Measurements from ENCODE around the gene MPHOSPH9. TPM values are rescaled to one million over a fixed set of nuclear protein-coding genes. Genes with fewer than 3 reads are reported as not detected.
A peak's percentile ranks its signal among the peaks of the same experiment; 100 is the strongest.
"Not testable (repeated sequence)": the region's sequence is repeated elsewhere in the genome, so short reads cannot be mapped to it uniquely, and the experiment has no call there.

The MPHOSPH9 gene
- total RNA-seq, 1 donor from 2014 or later: 89.9 TPM

GRCh38 chr12:123250471-123251383 lies 17.8 kb upstream of the MPHOSPH9 start:
- H3K9me3 Mint-ChIP-seq: no peaks in the 10 kb centered on the region
- no peaks in the 10 kb centered on the region for H3K27me3 Mint-ChIP-seq (ENCODE audit: insufficient read depth)
- peaks cover 37% of the 10 kb centered on the region for H3K36me3 Mint-ChIP-seq (ENCODE audit: low read depth)
- peaks cover 31% of the 10 kb centered on the region for H3K4me1 Mint-ChIP-seq (ENCODE audit: low read depth)
- H3K4me3 Mint-ChIP-seq: no peak overlapping the region
- H3K27ac Mint-ChIP-seq: peak overlapping the region; percentile 80
- intact Hi-C loops (cut with micrococcal nuclease): no loop called here
- DNase-seq (ENCODE audit: low spot score): no peak

GRCh38 chr12:123248996-123249741 lies 16.2 kb upstream of the MPHOSPH9 start:
- H3K9me3 Mint-ChIP-seq; H3K27ac Mint-ChIP-seq; H3K4me3 Mint-ChIP-seq; DNase-seq (ENCODE audit: low spot score); intact Hi-C loops (cut with micrococcal nuclease); H3K27me3 Mint-ChIP-seq (ENCODE audit: insufficient read depth): not testable (repeated sequence)
- H3K4me1 Mint-ChIP-seq (ENCODE audit: low read depth): peaks cover 31% of the 10 kb centered on the region
- peaks cover 37% of the 10 kb centered on the region for H3K36me3 Mint-ChIP-seq (ENCODE audit: low read depth)

- H3K9me3 Mint-ChIP-seq; intact Hi-C loops (cut with micrococcal nuclease); DNase-seq (ENCODE audit: low spot score); H3K4me3 Mint-ChIP-seq; H3K27me3 Mint-ChIP-seq (ENCODE audit: insufficient read depth): not testable (repeated sequence)
- H3K27ac Mint-ChIP-seq: peak overlapping the region; percentile 9
- H3K36me3 Mint-ChIP-seq (ENCODE audit: low read depth): peaks cover 29% of the 10 kb centered on the region
- peaks cover 31% of the 10 kb centered on the region for H3K4me1 Mint-ChIP-seq (ENCODE audit: low read depth)
These were observed 15.2 kb upstream of the MPHOSPH9 start for GRCh38 chr12:123248129-123248528.

- Mint-ChIP-seq H3K4me1 (ENCODE audit: low read depth) (peaks cover 40% of the 10 kb centered on the region), H3K9me3 (no peaks in the 10 kb centered on the region), H3K27ac (no peak overlapping the region), H3K27me3 (ENCODE audit: insufficient read depth) (no peaks in the 10 kb centered on the region), H3K36me3 (ENCODE audit: low read depth) (peaks cover 37% of the 10 kb centered on the region), H3K4me3 (no peak overlapping the region)
- intact Hi-C loops (cut with micrococcal nuclease): no loop called here
- DNase-seq (ENCODE audit: low spot score): no peak
These were observed 12.7 kb upstream of the MPHOSPH9 start for GRCh38 chr12:123245678-123246077.

GRCh38 chr12:123243671-123244262 lies 10.8 kb upstream of the MPHOSPH9 start:
- H3K4me1 Mint-ChIP-seq (ENCODE audit: low read depth): peaks cover 37% of the 10 kb centered on the region

GRCh38 chr12:123242116-123242904 lies 9.4 kb upstream of the MPHOSPH9 start:
- peaks cover 43% of the 10 kb centered on the region for H3K4me1 Mint-ChIP-seq (ENCODE audit: low read depth)
- no peak for DNase-seq (ENCODE audit: low spot score)
- intact Hi-C loops (cut with micrococcal nuclease): no loop called here
- peaks cover 30% of the 10 kb centered on the region for H3K36me3 Mint-ChIP-seq (ENCODE audit: low read depth)
- no peak overlapping the region for H3K4me3 Mint-ChIP-seq
- peak overlapping the region; percentile 79 for H3K27ac Mint-ChIP-seq
- H3K9me3 Mint-ChIP-seq: no peaks in the 10 kb centered on the region
- H3K27me3 Mint-ChIP-seq (ENCODE audit: insufficient read depth): no peaks in the 10 kb centered on the region

More at GRCh38 chr12:123243671-123244262, 10.8 kb upstream of the MPHOSPH9 start:
- no peak for DNase-seq (ENCODE audit: low spot score)
- H3K27ac Mint-ChIP-seq: peak overlapping the region; percentile 74
- no peaks in the 10 kb centered on the region for H3K27me3 Mint-ChIP-seq (ENCODE audit: insufficient read depth)
- H3K9me3 Mint-ChIP-seq: no peaks in the 10 kb centered on the region
- intact Hi-C loops (cut with micrococcal nuclease): no loop called here
- peaks cover 31% of the 10 kb centered on the region for H3K36me3 Mint-ChIP-seq (ENCODE audit: low read depth)
- no peak overlapping the region for H3K4me3 Mint-ChIP-seq

- DNase-seq (ENCODE audit: low spot score): no peak
- Mint-ChIP-seq H3K27ac (no peak overlapping the region), H3K4me1 (ENCODE audit: low read depth) (peaks cover 47% of the 10 kb centered on the region), H3K27me3 (ENCODE audit: insufficient read depth) (no peaks in the 10 kb centered on the region), H3K9me3 (no peaks in the 10 kb centered on the region), H3K4me3 (no peak overlapping the region), H3K36me3 (ENCODE audit: low read depth) (peaks cover 24% of the 10 kb centered on the region)
- intact Hi-C loops (cut with micrococcal nuclease): loop anchor here (1.0 to 10.0 kb wide), 8 partner anchors 39 to 1154 kb away; partner anchors contain the start of genes DIABLO, KNTC1, OGFOD2 and PITPNM2
These were observed 6.0 kb upstream of the MPHOSPH9 start for GRCh38 chr12:123238961-123239360.

- intact Hi-C loops (cut with micrococcal nuclease): loop anchor here (1.0 to 10.0 kb wide), 8 partner anchors 38 to 1154 kb away; partner anchors contain the start of genes DIABLO, KNTC1, OGFOD2 and PITPNM2
- peak overlapping the region; percentile 86 for H3K27ac Mint-ChIP-seq
- peak overlapping the region; percentile 65 for H3K4me3 Mint-ChIP-seq
- H3K9me3 Mint-ChIP-seq: no peaks in the 10 kb centered on the region
- peaks cover 27% of the 10 kb centered on the region for H3K36me3 Mint-ChIP-seq (ENCODE audit: low read depth)
- DNase-seq (ENCODE audit: low spot score): no peak
- H3K27me3 Mint-ChIP-seq (ENCODE audit: insufficient read depth): peaks cover under 1% of the 10 kb centered on the region
- H3K4me1 Mint-ChIP-seq (ENCODE audit: low read depth): peaks cover 52% of the 10 kb centered on the region
These were observed 5.4 kb upstream of the MPHOSPH9 start for GRCh38 chr12:123238330-123238682.

- peak overlapping the region; percentile 65 for H3K4me3 Mint-ChIP-seq
- intact Hi-C loops (cut with micrococcal nuclease): loop anchor here (1.0 to 10.0 kb wide), 9 partner anchors 14 to 1153 kb away; partner anchors contain the start of genes DIABLO, KNTC1, OGFOD2 and PITPNM2
- peaks cover 29% of the 10 kb centered on the region for H3K36me3 Mint-ChIP-seq (ENCODE audit: low read depth)
- no peaks in the 10 kb centered on the region for H3K9me3 Mint-ChIP-seq
- H3K27ac Mint-ChIP-seq: peak overlapping the region; percentile 86
- DNase-seq (ENCODE audit: low spot score): peak; percentile 36
- peaks cover 52% of the 10 kb centered on the region for H3K4me1 Mint-ChIP-seq (ENCODE audit: low read depth)
- peaks cover 2% of the 10 kb centered on the region for H3K27me3 Mint-ChIP-seq (ENCODE audit: insufficient read depth)
These were observed 4.8 kb upstream of the MPHOSPH9 start for GRCh38 chr12:123237646-123238329.

- Mint-ChIP-seq H3K4me3 (peak overlapping the region; percentile 100), H3K36me3 (ENCODE audit: low read depth) (peaks cover 21% of the 10 kb centered on the region), H3K27ac (peak overlapping the region; percentile 99), H3K4me1 (ENCODE audit: low read depth) (peaks cover 70% of the 10 kb centered on the region), H3K9me3 (no peaks in the 10 kb centered on the region), H3K27me3 (ENCODE audit: insufficient read depth) (peaks cover 2% of the 10 kb centered on the region)
- no peak for DNase-seq (ENCODE audit: low spot score)
- intact Hi-C loops (cut with micrococcal nuclease): loop anchor here (1.0 to 10.0 kb wide), 15 partner anchors 10 to 1149 kb away; partner anchors contain the start of genes DIABLO, KMT5A, KNTC1 and RILPL2
These were observed 766 bp upstream of the MPHOSPH9 start for GRCh38 chr12:123233505-123234308.

GRCh38 chr12:123232472-123232806 lies 502 bp downstream of the MPHOSPH9 start:
- no peaks in the 10 kb centered on the region for H3K9me3 Mint-ChIP-seq
- H3K27ac Mint-ChIP-seq: peak overlapping the region; percentile 99
- peak overlapping the region; percentile 100 for H3K4me3 Mint-ChIP-seq
- peaks cover 68% of the 10 kb centered on the region for H3K4me1 Mint-ChIP-seq (ENCODE audit: low read depth)
- DNase-seq (ENCODE audit: low spot score): no peak
- H3K36me3 Mint-ChIP-seq (ENCODE audit: low read depth): peaks cover 21% of the 10 kb centered on the region
- intact Hi-C loops (cut with micrococcal nuclease): loop anchor here (2.0 to 10.0 kb wide), 8 partner anchors 32 to 1148 kb away; partner anchors contain the start of genes DIABLO, KMT5A, KNTC1 and RSRC2
- H3K27me3 Mint-ChIP-seq (ENCODE audit: insufficient read depth): peaks cover 2% of the 10 kb centered on the region
